ENCODE data around the gene ARCN1.

ARCN1 gene

GRCh38 chr11:118622376-118623268 is 50.4 kb downstream of the ARCN1 start:
- DNase-seq: no peak

DNA sequence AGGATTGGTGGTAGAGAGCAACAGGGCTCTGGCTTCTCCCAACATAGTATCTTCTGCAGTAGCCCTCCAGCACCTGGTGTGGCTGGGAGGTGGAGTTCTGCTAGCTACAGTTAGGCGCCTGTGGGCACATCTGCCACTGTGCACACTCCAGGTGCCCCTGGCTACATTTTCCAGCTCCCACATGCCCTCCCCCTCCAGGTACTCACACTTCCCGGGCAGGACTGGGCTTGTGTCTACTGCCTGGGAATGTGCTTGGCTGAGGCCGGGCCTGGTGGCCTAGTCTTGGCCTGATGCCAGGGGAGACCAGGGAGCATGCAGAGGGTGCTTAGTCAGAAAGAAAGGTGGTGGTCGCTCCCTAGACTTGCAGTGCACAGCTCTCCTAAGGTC is 51.1 kb downstream of the ARCN1 start:
- DNase-seq: no peak

- no peak for DNase-seq
These were observed 53.0 kb downstream of the ARCN1 start for GRCh38 chr11:118625036-118625690.

DNA sequence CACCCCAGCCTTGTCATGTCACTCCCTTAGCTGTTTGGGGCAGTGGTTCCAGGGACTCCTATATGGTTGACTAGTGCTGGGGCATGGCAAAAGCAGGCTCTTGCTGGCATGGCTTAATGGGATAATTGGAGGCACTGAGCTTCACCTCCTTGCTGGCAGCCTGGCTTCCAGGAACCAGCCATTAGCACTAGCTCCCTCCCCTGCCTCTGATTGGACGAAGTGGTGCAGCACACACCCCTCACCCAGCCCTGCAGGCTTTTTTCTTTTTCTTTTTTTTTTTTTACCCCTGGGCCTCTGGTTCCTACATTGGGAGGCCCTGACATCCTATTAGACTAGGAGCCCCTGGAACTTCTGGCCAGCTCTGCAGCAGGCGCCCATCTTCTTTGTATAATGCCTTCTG is 53.8 kb downstream of the ARCN1 start:
- DNase-seq: no peak

DNA sequence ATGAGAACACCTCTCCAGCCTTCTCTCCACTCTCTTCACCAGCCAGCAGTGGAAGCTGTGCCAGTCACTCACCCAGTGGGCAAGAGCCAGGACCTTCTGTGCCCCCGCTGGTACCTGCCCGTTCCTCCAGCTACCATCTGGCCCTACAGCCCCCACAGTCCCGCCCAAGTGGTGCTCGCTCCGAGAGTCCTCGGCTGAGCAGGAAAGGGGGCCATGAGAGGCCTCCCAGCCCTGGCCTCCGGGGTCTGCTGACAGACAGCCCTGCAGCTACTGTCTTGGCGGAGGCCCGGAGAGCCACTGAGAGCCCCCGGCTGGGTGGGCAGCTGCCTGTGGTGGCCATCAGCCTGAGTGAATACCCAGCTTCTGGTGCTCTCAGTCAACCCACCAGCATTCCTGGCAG is 55.4 kb downstream of the ARCN1 start:
- DNase-seq: no peak

DNA sequence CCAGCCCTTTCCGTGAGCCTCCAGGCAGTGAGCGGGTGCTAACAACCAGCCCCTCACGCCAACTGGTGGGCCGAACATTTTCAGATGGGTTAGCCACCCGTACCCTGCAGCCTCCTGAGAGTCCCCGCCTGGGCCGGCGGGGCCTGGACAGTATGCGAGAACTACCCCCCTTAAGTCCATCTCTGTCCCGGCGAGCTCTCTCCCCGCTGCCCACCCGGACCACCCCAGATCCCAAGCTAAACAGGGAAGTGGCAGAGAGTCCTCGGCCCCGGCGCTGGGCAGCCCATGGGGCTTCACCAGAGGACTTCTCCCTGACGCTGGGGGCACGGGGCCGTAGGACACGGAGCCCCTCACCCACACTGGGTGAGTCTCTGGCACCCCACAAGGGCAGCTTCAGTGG is 55.8 kb downstream of the ARCN1 start:
- DNase-seq: no peak

GRCh38 chr11:118628432-118628831 is 56.2 kb downstream of the ARCN1 start:
- DNase-seq: no peak

DNA sequence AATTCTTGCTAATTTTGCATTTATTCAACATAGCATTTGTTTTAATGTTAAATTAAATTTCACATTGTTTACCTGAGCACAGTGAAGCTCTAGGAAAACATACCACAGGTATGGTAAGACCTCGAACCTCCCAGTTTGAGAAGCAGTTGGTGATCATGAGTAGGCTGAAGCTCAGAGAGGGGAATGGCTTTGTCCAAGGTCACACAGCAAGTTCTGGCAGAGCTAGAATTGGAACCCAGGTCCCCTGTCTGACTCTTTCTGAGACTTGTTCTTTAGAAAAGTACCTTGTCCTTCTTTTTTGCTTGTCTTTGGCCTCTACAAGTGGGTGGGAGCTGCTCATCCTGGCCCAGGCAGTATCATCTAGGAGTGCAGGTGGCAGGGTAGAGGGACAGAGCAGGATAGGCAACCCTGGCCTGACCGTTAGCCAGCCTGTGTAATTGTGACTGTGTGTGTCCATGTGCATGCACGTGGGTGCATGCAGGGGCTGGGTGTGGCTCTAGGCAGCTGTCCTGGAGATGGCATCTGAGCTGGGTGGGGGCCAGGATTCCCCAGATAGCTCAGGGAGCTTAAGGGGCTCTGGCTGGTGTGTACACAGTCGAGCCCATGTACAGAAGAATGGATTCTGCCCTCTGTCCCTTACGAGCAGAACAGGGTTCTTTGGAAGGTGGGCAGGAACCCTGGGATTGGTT is 56.8 kb downstream of the ARCN1 start:
- DNase-seq: no peak

GRCh38 chr11:118629761-118630661 is 57.8 kb downstream of the ARCN1 start:
- no peak for DNase-seq

DNA sequence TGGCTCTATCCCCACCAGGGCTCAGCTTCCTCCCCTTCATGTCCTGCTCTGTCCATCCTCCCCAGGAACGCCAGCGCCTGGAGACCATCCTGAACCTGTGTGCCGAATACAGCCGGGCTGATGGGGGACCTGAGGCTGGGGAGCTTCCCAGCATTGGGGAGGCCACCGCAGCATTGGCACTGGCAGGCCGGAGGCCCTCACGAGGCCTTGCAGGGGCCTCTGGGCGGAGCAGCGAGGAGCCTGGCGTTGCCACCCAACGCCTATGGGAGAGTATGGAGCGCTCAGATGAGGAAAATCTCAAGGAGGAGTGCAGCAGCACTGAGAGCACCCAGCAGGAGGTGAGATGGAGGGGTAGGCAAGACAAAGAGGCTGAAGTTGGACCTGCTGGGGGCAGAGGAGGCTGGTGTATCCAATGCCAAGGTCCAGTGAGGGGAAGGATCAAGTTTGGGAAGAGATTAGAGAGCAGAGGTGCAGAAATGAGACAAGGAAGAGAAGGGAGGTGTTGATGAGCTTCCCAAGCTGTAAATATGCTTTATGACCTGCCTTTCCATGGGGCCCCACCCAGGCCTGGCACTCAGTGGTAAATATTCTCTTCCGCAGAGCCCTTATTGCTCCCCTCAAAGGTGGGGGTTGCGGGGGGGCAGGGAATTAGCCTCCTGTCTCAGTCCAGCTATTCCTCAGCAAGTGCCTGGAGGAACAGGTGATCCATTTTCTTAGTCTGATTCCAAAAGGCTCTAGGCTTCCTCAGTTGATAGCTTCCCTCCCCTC is 59.1 kb downstream of the ARCN1 start:
- no peak for DNase-seq

- no peak for DNase-seq
These were observed 60.5 kb downstream of the ARCN1 start for GRCh38 chr11:118632577-118633318.

- no peak for DNase-seq
These were observed 61.1 kb downstream of the ARCN1 start for GRCh38 chr11:118633319-118633690.

GRCh38 chr11:118633979-118634378 is 61.8 kb downstream of the ARCN1 start:
- no peak for DNase-seq

DNA sequence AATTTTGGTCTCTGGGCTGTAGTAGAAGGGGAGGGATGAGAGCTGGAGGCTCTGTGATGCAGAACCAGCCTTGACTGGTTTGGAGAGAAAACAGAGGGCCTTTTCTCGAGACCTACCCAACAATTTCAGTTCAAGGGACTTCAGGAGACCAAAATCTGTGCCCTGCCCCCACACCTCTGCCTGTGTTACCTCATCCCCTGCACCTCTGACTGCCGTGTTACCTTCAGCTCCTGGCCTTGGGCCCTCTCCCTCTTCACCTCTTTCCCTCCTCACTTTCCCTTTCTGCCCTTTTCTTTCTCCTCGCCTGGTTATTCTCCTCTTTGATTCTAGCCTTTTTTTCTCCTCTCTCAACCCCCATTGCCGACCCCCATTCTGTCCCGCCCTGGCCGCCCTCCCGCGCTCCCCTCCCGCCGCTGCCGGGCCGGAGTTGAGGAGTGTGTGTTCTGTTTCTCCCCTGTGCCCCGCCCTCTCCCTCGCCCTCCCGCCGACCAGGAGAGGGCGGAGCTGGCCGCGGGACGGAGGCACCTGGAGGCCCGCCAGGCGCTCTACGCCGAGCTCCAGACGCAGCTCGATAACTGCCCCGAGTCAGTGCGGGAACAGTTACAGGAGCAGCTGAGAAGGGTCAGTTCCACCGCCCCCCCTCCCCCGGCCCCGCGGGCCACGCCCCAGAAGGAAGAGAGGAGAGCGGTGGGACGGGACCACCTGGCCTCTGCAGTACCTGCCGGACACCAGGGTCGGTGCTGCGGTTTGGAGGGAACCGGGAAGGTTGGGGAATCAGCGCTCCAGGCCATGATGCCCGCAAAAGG is 62.4 kb downstream of the ARCN1 start:
- no peak for DNase-seq

GRCh38 chr11:118635237-118635591 is 63.0 kb downstream of the ARCN1 start:
- no peak for DNase-seq

GRCh38 chr11:118635642-118636041 is 63.4 kb downstream of the ARCN1 start:
- DNase-seq: no peak

DNA sequence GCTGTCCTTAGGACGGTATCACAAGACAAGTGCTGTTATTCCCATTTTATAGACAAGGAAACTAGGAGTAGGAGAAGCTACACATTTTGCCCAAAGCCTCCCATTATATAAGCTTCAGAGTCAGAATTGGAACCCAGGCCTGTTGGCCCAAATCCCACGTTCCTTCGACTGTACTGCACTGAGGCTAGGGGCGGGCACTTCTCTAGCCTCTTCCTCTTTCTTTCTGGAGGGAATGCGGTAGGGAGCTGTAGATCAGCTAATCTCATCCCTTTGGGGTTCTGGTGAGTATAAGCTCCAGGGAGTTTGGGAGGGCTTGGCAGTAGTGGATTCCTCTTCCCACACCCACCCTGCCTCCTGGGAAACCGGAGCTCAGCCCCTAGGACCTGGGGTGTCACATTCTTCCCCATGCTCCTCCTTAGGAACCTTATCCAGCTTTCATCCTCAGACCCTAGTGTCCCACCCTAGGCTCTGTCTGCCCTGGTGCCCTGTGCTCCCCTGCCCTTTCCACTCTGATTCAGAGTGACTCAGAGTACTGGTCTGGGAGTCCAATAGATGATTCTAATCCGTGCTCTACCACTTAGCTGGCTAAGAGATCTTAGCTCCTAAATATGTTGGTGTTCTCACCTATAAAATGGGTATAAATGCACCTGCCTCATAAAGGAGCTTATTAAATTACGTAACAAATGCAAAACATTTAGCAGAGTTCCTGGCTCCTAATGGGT is 64.5 kb downstream of the ARCN1 start:
- no peak for DNase-seq

- DNase-seq: no peak
These were observed 66.5 kb downstream of the ARCN1 start for GRCh38 chr11:118638726-118639125.

DNA sequence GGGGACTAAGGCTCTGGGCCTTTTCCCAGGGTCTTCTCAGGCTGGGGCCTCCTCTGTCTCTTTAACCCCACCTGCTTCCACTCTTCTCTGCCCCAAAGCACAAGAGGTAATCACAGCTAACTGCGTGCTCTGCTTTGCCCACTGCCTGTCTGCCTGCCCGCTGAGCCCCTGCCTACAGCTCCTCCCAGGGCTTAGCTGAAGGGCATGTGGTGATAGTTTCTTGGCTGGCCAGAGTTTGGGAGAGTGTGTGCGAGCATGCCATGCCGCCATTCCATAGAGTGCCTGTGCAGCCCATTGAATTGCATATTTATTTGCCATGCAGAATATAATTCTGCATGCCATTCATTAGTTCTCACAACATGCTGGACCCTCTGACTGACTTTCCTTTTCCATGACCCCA is 67.7 kb downstream of the ARCN1 start:
- no peak for DNase-seq
